Mucosa of gallbladder (tissue), 1 donor: ENCODE data around the gene TMEM255B. TPM values are rescaled to one million over a fixed set of nuclear protein-coding genes. Genes with fewer than 3 reads are reported as not detected.

Source experiments
- DNase-seq: peaks from one replicate; pipeline ENCODE4 v3.0.0-alpha.2; 2020; ENCODE audit warnings: low spot score
- total RNA-seq: library from RNA; stranded (reverse); gene quantifications from one replicate; pipeline ENCODE4 v1.2.1, GENCODE V29; 2021
- donor health status: DM: no; HTN: no; CAD: no.

The TMEM255B gene
- total RNA-seq, 1 donor from 2014 or later: 17.0 TPM

- no peak for DNase-seq
Observed at GRCh38 chr13:113803409-113804016, 44.5 kb downstream of the TMEM255B start.

- DNase-seq: no peak
Observed at GRCh38 chr13:113804017-113804702, 45.1 kb downstream of the TMEM255B start.

GRCh38 chr13:113804703-113805430, 45.8 kb downstream of the TMEM255B start:
- no peak for DNase-seq

GRCh38 chr13:113805431-113806103, 46.5 kb downstream of the TMEM255B start:
- no peak for DNase-seq

- DNase-seq: no peak
Observed at GRCh38 chr13:113806104-113806471, 47.1 kb downstream of the TMEM255B start.

- no peak for DNase-seq
Observed at GRCh38 chr13:113806526-113806925, 47.5 kb downstream of the TMEM255B start.

GRCh38 chr13:113808058-113808834, 49.2 kb downstream of the TMEM255B start:
- DNase-seq: no peak

- DNase-seq: no peak
Observed at GRCh38 chr13:113809934-113810333, 50.9 kb downstream of the TMEM255B start.

GRCh38 chr13:113810640-113811039, 51.6 kb downstream of the TMEM255B start:
- DNase-seq: no peak

- DNase-seq: no peak
Observed at GRCh38 chr13:113811081-113811928, 52.3 kb downstream of the TMEM255B start.

- no peak for DNase-seq
Observed at GRCh38 chr13:113812178-113813040, 53.4 kb downstream of the TMEM255B start.

- DNase-seq: no peak
Observed at GRCh38 chr13:113813070-113813748, 54.2 kb downstream of the TMEM255B start.

- DNase-seq: no peak
Observed at GRCh38 chr13:113813749-113814434, 54.9 kb downstream of the TMEM255B start.

- no peak for DNase-seq
Observed at GRCh38 chr13:113814435-113814821, 55.4 kb downstream of the TMEM255B start.

GRCh38 chr13:113815151-113816058, 56.4 kb downstream of the TMEM255B start:
- no peak for DNase-seq

- no peak for DNase-seq
Observed at GRCh38 chr13:113816254-113816929, 57.4 kb downstream of the TMEM255B start.
